Daoy (cell line): Measurements from ENCODE around the gene ATP2C2. TPM values are rescaled to one million over a fixed set of nuclear protein-coding genes. Genes with fewer than 3 reads are reported as not detected.

Experiments used
- DNase-seq: peaks from one replicate; pipeline ENCODE4 v3.0.0-alpha.2; 2015; ENCODE audit warnings: low read depth
- total RNA-seq: library from RNA; depleted of rRNA; stranded (reverse); fragments of >200 nt; shearing (Covaris generic); gene quantifications from 2 replicates; pipeline ENCODE4 v1.2.3, GENCODE V29; 2014; rRNA removed

Gene ATP2C2
- total RNA-seq, 1 experiment from 2014 or later: not detected

DNA sequence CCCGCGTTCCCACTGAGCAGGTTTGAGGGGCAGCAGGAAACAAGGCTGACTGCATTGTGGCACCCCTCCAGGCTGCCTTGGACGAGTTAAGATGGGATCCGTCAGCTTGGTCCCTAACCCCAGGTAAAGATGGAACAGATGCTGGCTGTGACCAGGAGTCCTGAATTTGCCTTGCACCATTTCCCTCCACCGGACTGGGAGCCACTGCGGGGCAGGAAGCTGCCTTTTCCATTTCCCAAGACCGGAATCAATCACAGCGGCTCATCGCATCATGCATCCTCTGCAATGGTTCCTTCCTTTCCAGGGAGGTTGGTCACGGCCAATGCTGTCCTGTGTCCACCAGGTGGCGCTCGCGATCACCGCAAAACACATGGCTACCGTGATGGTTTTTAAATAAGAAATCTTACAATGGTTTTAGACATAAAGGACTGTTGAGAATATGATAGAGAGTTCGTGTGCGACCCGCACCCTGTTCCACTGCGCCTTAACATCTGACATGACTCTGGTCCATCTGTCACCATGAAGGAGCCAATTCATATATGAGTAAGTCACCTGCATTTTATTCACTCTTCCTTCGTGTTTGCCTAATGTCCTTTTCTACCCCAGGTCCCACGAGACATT, 143.0 kb downstream of the ATP2C2 start:
- peak; percentile 84 for DNase-seq

DNA sequence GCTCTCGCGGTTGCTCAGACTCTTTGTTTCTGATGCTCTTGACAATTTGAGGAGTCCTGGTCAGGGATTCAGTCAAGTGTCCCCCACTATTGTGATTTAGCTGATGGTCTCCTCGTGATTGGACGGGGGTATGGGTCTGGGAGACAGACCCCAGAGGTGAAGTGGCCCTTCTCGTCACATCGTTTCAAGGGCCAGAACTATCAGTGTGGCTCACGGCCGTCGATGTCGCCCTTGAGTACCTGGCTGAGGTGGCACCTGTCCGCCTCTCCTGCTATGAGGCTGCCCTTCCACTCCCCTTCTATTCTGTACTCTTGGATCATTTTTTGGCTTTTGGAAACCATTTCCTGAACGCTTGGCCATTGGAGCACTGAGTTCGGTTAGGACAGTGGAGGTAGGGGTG, 143.5 kb downstream of the ATP2C2 start:
- no peak for DNase-seq

GRCh38 chr16:84513123-84513522, 144.8 kb downstream of the ATP2C2 start:
- peak; percentile 35 for DNase-seq

DNA sequence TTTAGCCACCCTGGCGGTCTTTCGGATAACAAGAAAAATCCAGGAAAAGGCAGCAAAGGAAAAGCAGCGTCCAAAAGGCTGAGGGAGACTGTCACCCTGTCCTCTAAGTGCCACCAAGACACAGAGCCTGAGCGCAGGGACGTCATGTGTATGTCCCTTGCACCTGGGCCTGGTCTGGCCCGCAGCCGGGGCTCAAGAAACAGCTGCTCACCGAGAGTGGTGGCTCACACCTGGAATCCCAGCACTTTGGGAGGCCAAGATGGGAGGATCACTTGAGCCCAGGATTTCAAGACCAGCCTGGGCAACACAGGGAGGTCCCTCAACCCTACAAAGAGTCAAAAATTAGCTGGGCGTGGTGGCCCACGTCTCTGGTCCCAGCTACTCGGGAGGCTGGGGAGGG, 145.3 kb downstream of the ATP2C2 start:
- no peak for DNase-seq

Other genes with a start within 250 kb of the ATP2C2 start
- 13.4 and 17.1 TPM in 2 replicates for gene HSDL1, start 223.4 kb upstream of the ATP2C2 start, total RNA-seq
- not detected in 2 replicates for gene DNAAF1, start 223.2 kb upstream of the ATP2C2 start, total RNA-seq
- 15.1 and 20.9 TPM in 2 replicates for gene TAF1C, start 181.5 kb upstream of the ATP2C2 start, total RNA-seq
- gene ADAD2, start 177.4 kb upstream of the ATP2C2 start, total RNA-seq: not detected in 2 replicates
- gene KCNG4, start 128.5 kb upstream of the ATP2C2 start, total RNA-seq: not detected in 2 replicates
- gene WFDC1, start 73.7 kb upstream of the ATP2C2 start, total RNA-seq: 0.30 TPM in 1 of 2 replicates, not detected in the other
- 3.9 and 7.3 TPM in 2 replicates for gene MEAK7, start 136.1 kb downstream of the ATP2C2 start, total RNA-seq
- 128 and 165 TPM in 2 replicates for gene COTL1, start 249.5 kb downstream of the ATP2C2 start, total RNA-seq